ENCODE measurements around the gene C11orf98.

DNA sequence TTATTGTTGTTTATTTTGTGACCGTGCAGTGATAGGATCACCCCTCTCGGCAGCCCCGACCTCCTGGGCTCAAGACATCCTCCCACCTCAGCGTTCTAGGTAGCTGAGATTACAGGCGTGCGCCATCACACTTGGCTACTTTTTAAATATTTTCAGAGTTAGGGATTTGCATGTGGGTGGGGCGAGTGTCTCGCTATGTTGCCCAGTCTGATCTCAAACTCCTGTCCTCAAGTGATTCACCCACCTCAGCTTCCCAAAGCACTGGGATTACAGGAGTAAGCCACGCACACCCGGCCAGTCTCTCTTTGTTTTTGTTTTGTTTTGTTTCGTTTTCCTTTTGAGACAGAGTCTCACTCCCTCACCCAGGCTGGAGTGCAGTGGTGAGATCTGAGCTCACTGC is 10.7 kb downstream of the C11orf98 start:
- TF ChIP-seq, protein P1, sequence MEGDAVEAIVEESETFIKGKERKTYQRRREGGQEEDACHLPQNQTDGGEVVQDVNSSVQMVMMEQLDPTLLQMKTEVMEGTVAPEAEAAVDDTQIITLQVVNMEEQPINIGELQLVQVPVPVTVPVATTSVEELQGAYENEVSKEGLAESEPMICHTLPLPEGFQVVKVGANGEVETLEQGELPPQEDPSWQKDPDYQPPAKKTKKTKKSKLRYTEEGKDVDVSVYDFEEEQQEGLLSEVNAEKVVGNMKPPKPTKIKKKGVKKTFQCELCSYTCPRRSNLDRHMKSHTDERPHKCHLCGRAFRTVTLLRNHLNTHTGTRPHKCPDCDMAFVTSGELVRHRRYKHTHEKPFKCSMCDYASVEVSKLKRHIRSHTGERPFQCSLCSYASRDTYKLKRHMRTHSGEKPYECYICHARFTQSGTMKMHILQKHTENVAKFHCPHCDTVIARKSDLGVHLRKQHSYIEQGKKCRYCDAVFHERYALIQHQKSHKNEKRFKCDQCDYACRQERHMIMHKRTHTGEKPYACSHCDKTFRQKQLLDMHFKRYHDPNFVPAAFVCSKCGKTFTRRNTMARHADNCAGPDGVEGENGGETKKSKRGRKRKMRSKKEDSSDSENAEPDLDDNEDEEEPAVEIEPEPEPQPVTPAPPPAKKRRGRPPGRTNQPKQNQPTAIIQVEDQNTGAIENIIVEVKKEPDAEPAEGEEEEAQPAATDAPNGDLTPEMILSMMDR (IDR thresholded peaks at IDR 0.05) = no peak
- TF ChIP-seq EZH2 (IDR thresholded peaks at IDR 0.05; ENCODE audit: borderline replicate concordance, insufficient read depth, low read depth, low read length, poor library complexity, severe bottlenecking) = no peak
